ENCODE data around the gene TUBB. TPM values are rescaled to one million over a fixed set of nuclear protein-coding genes. Genes with fewer than 3 reads are reported as not detected.
A peak's percentile ranks its signal among the peaks of the same experiment; 100 is the strongest.

The TUBB gene
- total and polyA plus RNA-seq, 4 donors, result 99.5 to 324 (median 227) TPM

- Histone ChIP-seq H3K27ac (ENCODE audit: low read depth in 1 of 2, low read length in 2 of 2) (peak overlapping the region in 1 of 2 donors; percentile 94), H3K4me3 (ENCODE audit: low read length in 2 of 2) (peak overlapping the region in 1 of 2 donors; percentile 84), H3K9me3 (ENCODE audit: control insufficient read depth, low read length) (no peaks in the 10 kb centered on the region), H3K4me1 (ENCODE audit: control insufficient read depth in 1 of 2, insufficient read depth in 2 of 2, low read length in 2 of 2) (no peaks in the 10 kb centered on the region), H3K36me3 (ENCODE audit: control insufficient read depth in 1 of 2, insufficient read depth in 2 of 2, low read length in 1 of 2) (peaks cover 0 to 7% of the 10 kb centered on the region in 2 donors), H3K27me3 (ENCODE audit: control insufficient read depth in 1 of 2, insufficient read depth in 2 of 2, low read length in 1 of 2) (peaks cover 0 to 7% of the 10 kb centered on the region in 2 donors)
- no peak for DNase-seq
- 65 to 66% methylated on average over 8 of the region's 8 CpGs for WGBS, 2 donors
- ATAC-seq (ENCODE audit: low FRiP score), result no peak
- intact Hi-C loops (cut with DNase I), result loop anchor here (5.0 to 10.0 kb wide), 6 partner anchors 41 to 344 kb away; partner anchors contain the start of genes MRPS18B (in 1 of the 2) and PPP1R10 (in 1 of the 2)
Measured at GRCh38 chr6:30741063-30741779, 21.1 kb downstream of the TUBB start.

DNA sequence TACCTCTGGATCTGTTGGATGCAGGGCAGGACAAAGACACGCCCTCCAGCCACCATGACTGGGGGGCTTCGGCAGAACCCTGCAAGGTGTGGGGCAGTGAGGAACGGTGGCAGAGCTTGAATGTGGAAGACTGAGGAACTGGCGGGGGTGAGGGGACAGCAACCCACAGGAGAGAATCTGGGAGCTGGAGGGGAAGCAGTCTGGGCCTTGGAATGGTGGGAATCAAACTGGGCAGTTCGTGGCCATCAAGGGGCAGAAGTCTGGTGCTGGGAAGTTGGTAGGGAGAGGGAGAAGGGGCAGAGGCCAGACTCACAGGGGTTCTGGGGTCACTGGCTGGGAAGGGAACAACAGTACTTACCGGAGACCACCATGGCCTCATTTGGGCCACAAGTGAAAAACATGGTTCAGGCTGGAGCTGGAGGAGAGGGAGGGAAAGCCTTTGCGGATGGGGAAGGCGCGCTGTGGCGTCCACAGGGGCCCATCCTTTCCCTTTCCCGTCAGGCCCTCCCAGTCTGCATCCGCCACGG is 21.7 kb downstream of the TUBB start:
- H3K4me3 ChIP-seq (ENCODE audit: low read length in 2 of 2), result peak overlapping the region; percentile 55 to 84
- ATAC-seq (ENCODE audit: low FRiP score) (peak; percentile 44), DNase-seq (no peak)
- peaks cover 0 to 6% of the 10 kb centered on the region in 2 donors for H3K36me3 ChIP-seq (ENCODE audit: control insufficient read depth in 1 of 2, insufficient read depth in 2 of 2, low read length in 1 of 2)
- H3K27ac ChIP-seq (ENCODE audit: low read depth in 1 of 2, low read length in 2 of 2), result peak overlapping the region; percentile 71 to 94
- H3K9me3 ChIP-seq (ENCODE audit: control insufficient read depth, low read length), result no peaks in the 10 kb centered on the region
- H3K4me1 ChIP-seq (ENCODE audit: control insufficient read depth in 1 of 2, insufficient read depth in 2 of 2, low read length in 2 of 2), result no peaks in the 10 kb centered on the region
- peaks cover 0 to 7% of the 10 kb centered on the region in 2 donors for H3K27me3 ChIP-seq (ENCODE audit: control insufficient read depth in 1 of 2, insufficient read depth in 2 of 2, low read length in 1 of 2)
- intact Hi-C loops (cut with DNase I), result loop anchor here (5.0 to 10.0 kb wide), 6 partner anchors 40 to 343 kb away; partner anchors contain the start of genes MRPS18B (in 1 of the 2) and PPP1R10 (in 1 of the 2)
- WGBS, 2 donors, result 5 to 6% methylated on average over 12 to 13 of the region's 13 CpGs

- peak; percentile 99 to 100 for DNase-seq
- peaks cover 0 to 4% of the 10 kb centered on the region in 2 donors for H3K36me3 ChIP-seq (ENCODE audit: control insufficient read depth in 1 of 2, insufficient read depth in 2 of 2, low read length in 1 of 2)
- H3K27me3 ChIP-seq (ENCODE audit: control insufficient read depth in 1 of 2, insufficient read depth in 2 of 2, low read length in 1 of 2), result peaks cover 0 to 7% of the 10 kb centered on the region in 2 donors
- intact Hi-C loops (cut with DNase I), result loop anchor here (5.0 to 10.0 kb wide), 6 partner anchors 40 to 342 kb away; partner anchors contain the start of genes MRPS18B (in 1 of the 2) and PPP1R10 (in 1 of the 2)
- no peaks in the 10 kb centered on the region for H3K4me1 ChIP-seq (ENCODE audit: control insufficient read depth in 1 of 2, insufficient read depth in 2 of 2, low read length in 2 of 2)
- H3K27ac ChIP-seq (ENCODE audit: low read depth in 1 of 2, low read length in 2 of 2), result peak within 1 kb of the TSS; percentile 71 to 94
- no peaks in the 10 kb centered on the region for H3K9me3 ChIP-seq (ENCODE audit: control insufficient read depth, low read length)
- peak within 1 kb of the TSS; percentile 55 to 84 for H3K4me3 ChIP-seq (ENCODE audit: low read length in 2 of 2)
- WGBS, 2 donors, result 0 to 1% methylated on average over 65 to 66 of the region's 66 CpGs
- peak; percentile 95 for ATAC-seq (ENCODE audit: low FRiP score)
Measured at GRCh38 chr6:30742316-30743098, 22.4 kb downstream of the TUBB start, which contains the start of gene FLOT1. TSS of gene FLOT1 (minus strand) at chr6:30742687. CDS start at chr6:30742189, 498 bp downstream.

DNA sequence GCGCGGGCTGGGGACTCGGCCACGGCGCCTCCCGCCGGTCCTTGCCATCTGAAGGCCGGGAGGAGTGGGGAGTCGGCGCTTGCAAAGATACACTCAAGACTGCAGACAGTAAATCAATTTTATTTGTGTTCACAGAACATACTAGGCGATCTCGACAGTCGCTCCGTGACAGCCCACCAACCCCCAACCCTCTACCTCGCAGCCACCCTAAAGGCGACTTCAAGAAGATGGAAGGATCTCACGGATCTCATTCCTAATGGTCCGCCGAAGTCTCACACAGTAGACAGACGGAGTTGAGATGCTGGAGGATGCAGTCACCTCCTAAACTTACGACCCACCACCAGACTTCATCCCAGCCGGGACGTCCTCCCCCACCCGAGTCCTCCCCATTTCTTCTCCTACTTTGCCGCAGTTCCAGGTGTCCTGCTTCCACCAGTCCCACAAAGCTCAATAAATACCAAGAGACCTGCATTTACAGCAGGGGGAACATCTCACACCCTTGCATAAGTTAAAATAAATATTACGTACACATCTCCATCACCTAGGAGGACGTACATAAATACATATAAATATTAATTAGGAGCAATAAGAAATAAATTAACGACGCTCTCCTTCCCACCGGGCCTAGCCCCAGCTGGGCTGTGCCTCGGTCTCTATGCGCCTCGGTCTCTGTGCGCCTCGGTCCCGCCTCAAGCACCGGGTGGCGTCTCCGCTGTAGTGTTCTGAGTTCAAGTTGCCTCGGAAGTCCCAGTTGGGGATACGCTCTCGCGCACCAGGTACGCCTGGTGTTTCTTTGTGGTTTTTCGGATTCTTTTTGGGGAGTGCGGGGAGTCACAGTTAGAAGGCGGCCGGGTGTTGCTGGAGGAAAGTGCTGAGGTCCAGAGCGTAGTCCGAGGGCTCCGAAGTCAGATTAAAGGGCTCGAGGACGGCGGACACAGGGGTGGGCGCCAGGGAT is 23.2 kb downstream of the TUBB start:
- Histone ChIP-seq H3K36me3 (ENCODE audit: control insufficient read depth in 1 of 2, insufficient read depth in 2 of 2, low read length in 1 of 2) (peaks cover 0 to 4% of the 10 kb centered on the region in 2 donors), H3K9me3 (ENCODE audit: control insufficient read depth, low read length) (no peaks in the 10 kb centered on the region), H3K27me3 (ENCODE audit: control insufficient read depth in 1 of 2, insufficient read depth in 2 of 2, low read length in 1 of 2) (peaks cover 0 to 7% of the 10 kb centered on the region in 2 donors), H3K4me1 (ENCODE audit: control insufficient read depth in 1 of 2, insufficient read depth in 2 of 2, low read length in 2 of 2) (no peaks in the 10 kb centered on the region), H3K27ac (ENCODE audit: low read depth in 1 of 2, low read length in 2 of 2) (peak overlapping the region; percentile 15 to 91), H3K4me3 (ENCODE audit: low read length in 2 of 2) (peak overlapping the region; percentile 37 to 57)
- WGBS, 2 donors, result 7 to 21% methylated on average over 55 of the region's 55 CpGs
- DNase-seq (peak in 1 of 2 donors; percentile 82), ATAC-seq (ENCODE audit: low FRiP score) (peak; percentile 54)
- intact Hi-C loops (cut with DNase I), result loop anchor here (5.0 to 10.0 kb wide), 6 partner anchors 39 to 341 kb away; partner anchors contain the start of genes MRPS18B (in 1 of the 2) and PPP1R10 (in 1 of the 2)

- WGBS, 2 donors, result 1% methylated on average over 54 of the region's 54 CpGs
- H3K36me3 ChIP-seq (ENCODE audit: control insufficient read depth in 1 of 2, insufficient read depth in 2 of 2, low read length in 1 of 2), result peaks cover 0 to 4% of the 10 kb centered on the region in 2 donors
- peak within 1 kb of the TSS; percentile 15 to 91 for H3K27ac ChIP-seq (ENCODE audit: low read depth in 1 of 2, low read length in 2 of 2)
- H3K9me3 ChIP-seq (ENCODE audit: control insufficient read depth, low read length), result no peaks in the 10 kb centered on the region
- DNase-seq, result peak; percentile 94
- intact Hi-C loops (cut with DNase I), result loop anchor here (5.0 to 10.0 kb wide), 6 partner anchors 38 to 341 kb away; partner anchors contain the start of genes MRPS18B (in 1 of the 2) and PPP1R10 (in 1 of the 2)
- H3K27me3 ChIP-seq (ENCODE audit: control insufficient read depth in 1 of 2, insufficient read depth in 2 of 2, low read length in 1 of 2), result peaks cover 0 to 7% of the 10 kb centered on the region in 2 donors
- peak; percentile 75 for ATAC-seq (ENCODE audit: low FRiP score)
- no peaks in the 10 kb centered on the region for H3K4me1 ChIP-seq (ENCODE audit: control insufficient read depth in 1 of 2, insufficient read depth in 2 of 2, low read length in 2 of 2)
- H3K4me3 ChIP-seq (ENCODE audit: low read length in 2 of 2), result peak within 1 kb of the TSS; percentile 37 to 57
Measured at GRCh38 chr6:30744054-30744805, 24.1 kb downstream of the TUBB start, which contains the start of gene IER3. TSS of gene IER3 (minus strand) at chr6:30744547. CDS start at chr6:30744518, 29 bp downstream.

DNA sequence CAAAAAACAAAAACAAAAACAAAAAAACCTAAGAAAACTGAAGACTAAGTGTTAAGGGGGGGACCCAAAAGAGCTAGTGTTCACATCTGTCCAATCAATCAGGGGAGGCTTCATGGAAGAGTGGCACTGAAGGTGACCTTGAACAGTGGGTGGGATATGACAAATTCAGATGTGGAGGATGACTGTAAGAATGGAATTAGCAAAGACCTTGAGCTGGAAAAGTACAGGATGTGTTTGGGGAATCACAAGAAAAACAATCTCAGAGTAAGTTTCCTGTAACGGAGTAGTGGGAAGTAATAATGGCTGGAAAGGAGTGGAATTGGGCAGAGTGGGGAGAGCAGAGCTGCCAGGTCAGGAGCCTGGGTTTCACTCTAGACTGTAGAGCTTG is 27.1 kb downstream of the TUBB start:
- Histone ChIP-seq H3K27me3 (ENCODE audit: control insufficient read depth in 1 of 2, insufficient read depth in 2 of 2, low read length in 1 of 2) (peaks cover 0 to 7% of the 10 kb centered on the region in 2 donors), H3K36me3 (ENCODE audit: control insufficient read depth in 1 of 2, insufficient read depth in 2 of 2, low read length in 1 of 2) (no peaks in the 10 kb centered on the region), H3K4me1 (ENCODE audit: control insufficient read depth in 1 of 2, insufficient read depth in 2 of 2, low read length in 2 of 2) (no peaks in the 10 kb centered on the region), H3K9me3 (ENCODE audit: control insufficient read depth, low read length) (no peaks in the 10 kb centered on the region), H3K4me3 (ENCODE audit: low read length in 2 of 2) (no peak overlapping the region), H3K27ac (ENCODE audit: low read depth in 1 of 2, low read length in 2 of 2) (no peak overlapping the region)
- intact Hi-C loops (cut with DNase I), result loop anchor here in 1 of 2 donors (10.0 kb wide), 1 partner anchor 338 kb away; no protein-coding TSS in a partner anchor
- no peak for ATAC-seq (ENCODE audit: low FRiP score)
- no peak for DNase-seq
- 69 to 81% methylated on average over 1 of the region's 1 CpG for WGBS, 2 donors

Measured in aorta (tissue), 5 donors.